SK-N-SH (cell line): Measurements from ENCODE around the gene GSTM1. TPM values are rescaled to one million over a fixed set of nuclear protein-coding genes. Genes with fewer than 3 reads are reported as not detected.

Source experiments
- CTCF ChIA-PET: fragments of 300-600, 350-600 bp; formaldehyde crosslinking; extraction: SDS; loops from one replicate; lab custom pipeline; 2021; lab: Yijun Ruan, JAX
- POLR2A ChIA-PET: fragments of 350-600 bp; sonication (Branson Sonifier 250); formaldehyde crosslinking; extraction: SDS; loops from one replicate; lab custom pipeline; 2020; ENCODE audit warnings: antibody characterized with exemption, inconsistent platforms; lab: Yijun Ruan, JAX
- DNase-seq: peaks from one replicate; pipeline ENCODE4 v3.0.0; 2012
- H2AFZ ChIP-seq: fragments of 200-600 bp; sonication (generic); 2 replicates; pipeline ENCODE4 v1.8.1; 2016; ENCODE audit warnings: antibody characterized with exemption, mild to moderate bottlenecking, low read depth
- H3F3A ChIP-seq: fragments of 200-600 bp; sonication (generic); replicated peaks from 2 replicates; pipeline ENCODE3; 2016; ENCODE audit warnings: antibody characterized with exemption, mild to moderate bottlenecking; ENCODE audit not compliant: insufficient read depth
- H3K27ac ChIP-seq, 2 experiments: fragments of 200-500 bp in 1 of 2; fragments of 200-600 bp in 1 of 2; sonication (Bioruptor generic) in 1 of 2; sonication (generic), shearing (Covaris generic) in 1 of 2; 2 replicates each; pipeline versions ENCODE4 v1.5.1 to v1.6.1; 2014 to 2016; ENCODE audit warnings: low read depth in 2 of 2, inconsistent platforms in 1 of 2, low read length in 1 of 2, mild to moderate bottlenecking in 1 of 2, mixed read lengths in 1 of 2
- H3K27me3 ChIP-seq: fragments of 200-600 bp; sonication (generic), shearing (Covaris generic); 2 replicates; pipeline ENCODE4 v1.6.1; 2016; ENCODE audit warnings: mixed run types; ENCODE audit not compliant: insufficient read depth
- H3K36me3 ChIP-seq, 2 experiments: fragments of 200-500 bp in 1 of 2; fragments of 200-600 bp in 1 of 2; sonication (Bioruptor generic) in 1 of 2; sonication (generic) in 1 of 2; replicated peaks in 1 of 2; 2 replicates each; pipeline versions ENCODE3 to v1.5.1; 2014 to 2016; ENCODE audit warnings: low read length in 1 of 2, mild to moderate bottlenecking in 1 of 2; ENCODE audit not compliant: insufficient read depth in 2 of 2, control insufficient read depth in 1 of 2
- H3K4me1 ChIP-seq, 2 experiments: fragments of 200-500 bp in 1 of 2; fragments of 200-600 bp in 1 of 2; sonication (Bioruptor generic) in 1 of 2; sonication (generic), shearing (Covaris generic) in 1 of 2; 2 replicates each; pipeline versions ENCODE4 v1.5.1 to v1.6.1; 2014 to 2016; ENCODE audit warnings: low read depth in 1 of 2, low read length in 1 of 2, mixed run types in 1 of 2; ENCODE audit not compliant: insufficient read depth in 2 of 2, control insufficient read depth in 1 of 2
- H3K4me2 ChIP-seq: fragments of 200-600 bp; sonication (generic), shearing (Covaris generic); 2 replicates; pipeline ENCODE4 v1.6.1; 2017; ENCODE audit warnings: mixed run types
- H3K4me3 ChIP-seq, 2 experiments: fragments of 200-500 bp in 1 of 2; fragments of 200-600 bp in 1 of 2; sonication (Bioruptor generic) in 1 of 2; sonication (generic), shearing (Covaris generic) in 1 of 2; 2 replicates each; pipeline versions ENCODE4 v1.5.1 to v1.8.1; 2014 to 2016; ENCODE audit warnings: low read depth in 2 of 2, inconsistent platforms in 1 of 2, low read length in 1 of 2, mild to moderate bottlenecking in 1 of 2, mixed read lengths in 1 of 2, moderate library complexity in 1 of 2
- H3K79me2 ChIP-seq: fragments of 200-600 bp; sonication (generic); 2 replicates; pipeline ENCODE4 v1.8.1; 2017; ENCODE audit warnings: mild to moderate bottlenecking; ENCODE audit not compliant: insufficient read depth
- H3K9ac ChIP-seq: fragments of 200-600 bp; sonication (generic); 2 replicates; pipeline ENCODE4 v1.6.1; 2017; ENCODE audit warnings: mixed run types
- H3K9me2 ChIP-seq: fragments of 200-600 bp; sonication (generic); 2 replicates; pipeline ENCODE4 v1.6.1; 2017; ENCODE audit warnings: mixed run types
- H3K9me3 ChIP-seq: fragments of 200-600 bp; sonication (generic); 2 replicates; pipeline ENCODE4 v1.6.1; 2017; ENCODE audit warnings: mixed run types, mild to moderate bottlenecking, moderate library complexity
- H4K20me1 ChIP-seq: fragments of 200-600 bp; sonication (generic); 2 replicates; pipeline ENCODE4 v1.6.1; 2017; ENCODE audit warnings: mild to moderate bottlenecking, mixed run types; ENCODE audit not compliant: insufficient read depth
- CTCF ChIP-seq: fragments of 200-600 bp; sonication (generic); IDR thresholded peaks from 2 replicates; pipeline ENCODE4 v1.6.1; 2017; ENCODE audit warnings: antibody characterized with exemption, mild to moderate bottlenecking, moderate library complexity
- EZH2phosphoT487 ChIP-seq: fragments of 200-600 bp; sonication (generic); IDR thresholded peaks from 2 replicates; pipeline ENCODE4 v1.6.1; 2017; ENCODE audit warnings: low read depth, mixed run types, mild to moderate bottlenecking, antibody characterized with exemption, moderate library complexity, borderline replicate concordance
- FOSL2 ChIP-seq: IDR thresholded peaks from 2 replicates; pipeline ENCODE4 v1.4.0; 2012; ENCODE audit warnings: low read depth, mild to moderate bottlenecking, moderate library complexity, borderline replicate concordance
- FOXJ3 ChIP-seq: sonication (generic); formaldehyde crosslinking; IDR thresholded peaks from 2 replicates; pipeline ENCODE4 v1.5.1; 2020; ENCODE audit warnings: mild to moderate bottlenecking, missing genetic modification reagents
- FOXM1 ChIP-seq: IDR thresholded peaks from 2 replicates; pipeline ENCODE4 v1.4.0; 2012; ENCODE audit warnings: low read depth, mild to moderate bottlenecking
- GABPA ChIP-seq: IDR thresholded peaks from 2 replicates; pipeline ENCODE4 v1.4.0; 2012; ENCODE audit warnings: low read depth, mild to moderate bottlenecking
- GATA2 ChIP-seq: sonication (generic); formaldehyde crosslinking; IDR thresholded peaks from 2 replicates; pipeline ENCODE4 v1.5.0; 2020; ENCODE audit warnings: mild to moderate bottlenecking, missing genetic modification reagents
- JUND ChIP-seq: IDR thresholded peaks from 2 replicates; pipeline ENCODE4 v1.4.0; 2012
- MAX ChIP-seq: IDR thresholded peaks from 2 replicates; pipeline ENCODE4 v1.4.0; 2012; ENCODE audit warnings: low read depth
- MEF2A ChIP-seq: IDR thresholded peaks from 2 replicates; pipeline ENCODE4 v1.4.0; 2012; ENCODE audit warnings: low read depth, borderline replicate concordance
- PBX3 ChIP-seq: IDR thresholded peaks from 2 replicates; pipeline ENCODE4; 2012
- POLR2AphosphoS5 ChIP-seq: IDR thresholded peaks from 2 replicates; pipeline ENCODE4 v1.6.1; 2012; ENCODE audit warnings: low read depth, low read length
- RCOR1 ChIP-seq: fragments of 150-350 bp; IDR thresholded peaks from 2 replicates; pipeline ENCODE4 v1.6.1; 2017; ENCODE audit warnings: antibody characterized with exemption, low read length
- REST ChIP-seq: IDR thresholded peaks from 2 replicates; pipeline ENCODE4 v1.6.1; 2012; ENCODE audit warnings: mild to moderate bottlenecking, low read depth, low read length, moderate library complexity
- RXRA ChIP-seq: IDR thresholded peaks from 2 replicates; pipeline ENCODE4 v1.4.0; 2012; ENCODE audit warnings: low read depth, mild to moderate bottlenecking, borderline replicate concordance
- SMC3 ChIP-seq: IDR thresholded peaks from 2 replicates; pipeline ENCODE4 v1.6.1; 2012; ENCODE audit warnings: low read depth, low read length, improper control_type of control experiment
- TAF1 ChIP-seq: IDR thresholded peaks from 2 replicates; pipeline ENCODE4 v1.6.1; 2012; ENCODE audit warnings: low read depth, mild to moderate bottlenecking, low read length, moderate library complexity, borderline replicate concordance
- TCF12 ChIP-seq: IDR thresholded peaks from 2 replicates; pipeline ENCODE4 v1.4.0; 2012
- TEAD4 ChIP-seq: IDR thresholded peaks from 2 replicates; pipeline ENCODE4 v1.4.0; 2012; ENCODE audit warnings: mild to moderate bottlenecking, borderline replicate concordance; ENCODE audit not compliant: insufficient read depth
- YY1 ChIP-seq: IDR thresholded peaks from 2 replicates; pipeline ENCODE4 v1.4.0; 2012; ENCODE audit warnings: low read depth, mild to moderate bottlenecking
- WGBS: methylation state at CpG from one replicate; pipeline ENCODE4 v1.1.6; 2017; ENCODE audit warnings: low lambda C conversion rate; 5-methylcytosine and 5-hydroxymethylcytosine counted together
- polyA plus RNA-seq, 3 experiments: library from polyadenylated mRNA; depleted of rRNA; stranded (reverse); fragments of >200 nt; gene quantifications; 2 replicates each; pipeline ENCODE4 v1.2.3, GENCODE V29; 2012

The GSTM1 gene
- polyA plus RNA-seq, 1 of the 3 experiments (the other 2 are of a cell fraction) = not detected

- CTCF ChIA-PET = no interaction called here
- no peak for DNase-seq
Measured at GRCh38 chr1:109722908-109723691, 35.5 kb downstream of the GSTM1 start.

GRCh38 chr1:109724933-109725332, 37.3 kb downstream of the GSTM1 start:
- Histone ChIP-seq H3K27ac (no peak overlapping the region), H2AFZ (no peak overlapping the region), H3K9me3 (no peaks in the 10 kb centered on the region), H3K79me2 (no peaks in the 10 kb centered on the region), H3K36me3 (no peaks in the 10 kb centered on the region), H3K4me2 (no peak overlapping the region), H3F3A (no peaks in the 10 kb centered on the region), H3K4me3 (no peak overlapping the region), H3K9me2 (no peaks in the 10 kb centered on the region), H4K20me1 (no peaks in the 10 kb centered on the region), H3K4me1 (no peaks in the 10 kb centered on the region; a peak in 1 of 4 replicates), H3K9ac (no peak overlapping the region), H3K27me3 (no peaks in the 10 kb centered on the region)
- CTCF ChIA-PET = interaction anchor here (0.8 kb wide), 1 partner anchor 244 kb away, joined by 3 read pairs; no protein-coding TSS in a partner anchor
- DNase-seq = no peak
- WGBS = 89% methylated on average over 5 of the region's 5 CpGs
- TF ChIP-seq CTCF (no peak), TCF12 (no peak), POLR2AphosphoS5 (no peak), MAX (no peak), MEF2A (no peak), FOXJ3 (no peak), RCOR1 (no peak), JUND (no peak), TEAD4 (no peak), FOXM1 (no peak), FOSL2 (no peak), REST (no peak), GABPA (no peak), GATA2 (CRISPR knock-in tag) (no peak), TAF1 (no peak), PBX3 (no peak), RXRA (no peak), YY1 (no peak)
- POLR2A ChIA-PET = no interaction called here

More at GRCh38 chr1:109722908-109723691, 35.5 kb downstream of the GSTM1 start:
- H3K4me2 ChIP-seq = no peak overlapping the region
- H3K4me1 ChIP-seq = peaks cover 0 to 6% of the 10 kb centered on the region in 2 experiments; a peak in 2 of 4 replicates
- H3F3A ChIP-seq = no peaks in the 10 kb centered on the region
- no peaks in the 10 kb centered on the region for H4K20me1 ChIP-seq
- no peak overlapping the region for H3K9ac ChIP-seq
- no peak overlapping the region for H3K4me3 ChIP-seq
- H3K79me2 ChIP-seq = no peaks in the 10 kb centered on the region
- H3K9me3 ChIP-seq = no peaks in the 10 kb centered on the region
- TF ChIP-seq EZH2phosphoT487 = no peak
- no peak for TF ChIP-seq FOXM1
- TF ChIP-seq MEF2A = no peak
- TF ChIP-seq SMC3 = no peak
- H3K27ac ChIP-seq = no peak overlapping the region
- WGBS = 88% methylated on average over 7 of the region's 7 CpGs
- no peak overlapping the region for H2AFZ ChIP-seq
- POLR2A ChIA-PET = no interaction called here
- no peaks in the 10 kb centered on the region for H3K27me3 ChIP-seq
- no peaks in the 10 kb centered on the region for H3K36me3 ChIP-seq
- no peaks in the 10 kb centered on the region for H3K9me2 ChIP-seq
